Astrocyte (in vitro differentiated cells and primary cell): Measurements from ENCODE around the gene LPCAT4. TPM values are rescaled to one million over a fixed set of nuclear protein-coding genes. Genes with fewer than 3 reads are reported as not detected.
A peak's percentile ranks its signal among the peaks of the same experiment; 100 is the strongest.

ENCODE experiments used
- DNase-seq: peaks from one replicate; pipeline ENCODE4 v3.0.0-alpha.2; 2010; ENCODE audit warnings: low read depth
- FAIRE-seq: peaks from 2 replicates; lab custom pipeline; 2011; peaks lifted over from hg19 to GRCh38; lab: Jason Lieb, UNC
- H2AFZ ChIP-seq: 2 replicates; pipeline ENCODE4 v1.6.0; 2012; ENCODE audit warnings: low read depth, low read length, inconsistent platforms
- H3K27ac ChIP-seq: 2 replicates; pipeline ENCODE4 v1.5.1; 2011; ENCODE audit warnings: low read depth, low read length, inconsistent platforms
- H3K27me3 ChIP-seq: 2 replicates; pipeline ENCODE4 v1.6.0; 2011; ENCODE audit warnings: low read length, inconsistent platforms; ENCODE audit not compliant: insufficient read depth
- H3K36me3 ChIP-seq: 2 replicates; pipeline ENCODE4 v1.5.1; 2011; ENCODE audit warnings: low read length, inconsistent platforms; ENCODE audit not compliant: insufficient read depth
- H3K4me1 ChIP-seq: 2 replicates; pipeline ENCODE4 v1.5.1; 2011; ENCODE audit warnings: low read length, inconsistent platforms; ENCODE audit not compliant: insufficient read depth
- H3K4me2 ChIP-seq: 2 replicates; pipeline ENCODE4 v1.6.0; 2012; ENCODE audit warnings: low read length, inconsistent platforms
- H3K4me3 ChIP-seq: 2 replicates; pipeline ENCODE4 v1.5.1; 2011; ENCODE audit warnings: low read depth, mild to moderate bottlenecking, low read length, inconsistent platforms; ENCODE audit not compliant: insufficient read depth
- H3K79me2 ChIP-seq: 2 replicates; pipeline ENCODE4 v1.6.0; 2012; ENCODE audit warnings: mild to moderate bottlenecking, low read length, inconsistent platforms; ENCODE audit not compliant: insufficient read depth
- H3K9ac ChIP-seq: 2 replicates; pipeline ENCODE4 v1.6.0; 2012; ENCODE audit warnings: mild to moderate bottlenecking, low read length, inconsistent platforms
- H3K9me3 ChIP-seq: 2 replicates; pipeline ENCODE4 v1.5.1; 2012; ENCODE audit warnings: low read depth, mild to moderate bottlenecking, low read length, inconsistent platforms; ENCODE audit not compliant: insufficient read depth
- H4K20me1 ChIP-seq: 2 replicates; pipeline ENCODE4 v1.6.0; 2012; ENCODE audit warnings: low read length, inconsistent platforms; ENCODE audit not compliant: insufficient read depth
- H3K27ac Mint-ChIP-seq: one replicate; pipeline ENCODE4 v1.8.0; 2021; ENCODE audit warnings: mild to moderate bottlenecking, mixed read lengths; ENCODE audit not compliant: unreplicated experiment
- H3K27me3 Mint-ChIP-seq: one replicate; pipeline ENCODE4 v1.8.0; 2021; ENCODE audit warnings: low read depth, mixed read lengths; ENCODE audit not compliant: unreplicated experiment
- H3K36me3 Mint-ChIP-seq: one replicate; pipeline ENCODE4 v1.8.0; 2021; ENCODE audit warnings: low read depth, mixed read lengths; ENCODE audit not compliant: unreplicated experiment
- H3K4me1 Mint-ChIP-seq: one replicate; pipeline ENCODE4 v1.8.0; 2021; ENCODE audit warnings: low read depth, mixed read lengths; ENCODE audit not compliant: unreplicated experiment
- H3K4me3 Mint-ChIP-seq: one replicate; pipeline ENCODE4 v1.8.0; 2021; ENCODE audit warnings: mild to moderate bottlenecking, moderate library complexity, mixed read lengths; ENCODE audit not compliant: unreplicated experiment
- H3K9me3 Mint-ChIP-seq: one replicate; pipeline ENCODE4 v1.8.0; 2021; ENCODE audit warnings: mild to moderate bottlenecking, mixed read lengths; ENCODE audit not compliant: unreplicated experiment
- CTCF ChIP-seq: IDR thresholded peaks from 2 replicates; pipeline ENCODE4 v1.5.1; 2011; ENCODE audit warnings: low read depth, mild to moderate bottlenecking, inconsistent platforms, low read length, moderate library complexity; ENCODE audit not compliant: insufficient read depth
- EZH2 ChIP-seq: IDR thresholded peaks from 2 replicates; pipeline ENCODE4 v1.6.1; 2012; ENCODE audit warnings: mild to moderate bottlenecking, low read length, inconsistent platforms; ENCODE audit not compliant: insufficient read depth
- total RNA-seq: library from RNA; stranded (reverse); gene quantifications from 2 replicates; pipeline ENCODE4 v1.2.1, GENCODE V29; 2021

The LPCAT4 gene
- total RNA-seq, 1 donor from 2014 or later, result 44.4 TPM

GRCh38 chr15:34373951-34374350 lies 7.0 kb upstream of the LPCAT4 start:
- Histone ChIP-seq H3K9me3 (no peaks in the 10 kb centered on the region), H2AFZ (no peak overlapping the region), H3K4me1 (no peaks in the 10 kb centered on the region), H3K36me3 (no peaks in the 10 kb centered on the region), H3K4me3 (no peak overlapping the region), H3K27me3 (no peaks in the 10 kb centered on the region), H3K79me2 (no peaks in the 10 kb centered on the region), H3K9ac (no peak overlapping the region), H3K27ac (no peak overlapping the region), H3K4me2 (no peak overlapping the region), H4K20me1 (no peaks in the 10 kb centered on the region)
- Mint-ChIP-seq H3K27me3 (no peaks in the 10 kb centered on the region), H3K27ac (no peak overlapping the region), H3K36me3 (peaks cover 6% of the 10 kb centered on the region), H3K4me3 (no peak overlapping the region), H3K4me1 (peaks cover 7% of the 10 kb centered on the region), H3K9me3 (peaks cover 5% of the 10 kb centered on the region)
- DNase-seq, result no peak
- no peak for FAIRE-seq
- TF ChIP-seq EZH2, result no peak
- no peak for TF ChIP-seq CTCF

- Mint-ChIP-seq H3K4me3 (no peak overlapping the region), H3K27me3 (no peaks in the 10 kb centered on the region), H3K27ac (peak overlapping the region; percentile 12), H3K4me1 (peaks cover 13% of the 10 kb centered on the region), H3K36me3 (peaks cover 4% of the 10 kb centered on the region), H3K9me3 (peaks cover 5% of the 10 kb centered on the region)
- Histone ChIP-seq H2AFZ (no peak overlapping the region), H3K9ac (no peak overlapping the region), H4K20me1 (peaks cover 7% of the 10 kb centered on the region), H3K4me1 (peaks cover 11% of the 10 kb centered on the region), H3K36me3 (no peaks in the 10 kb centered on the region), H3K27me3 (no peaks in the 10 kb centered on the region), H3K9me3 (no peaks in the 10 kb centered on the region), H3K4me2 (no peak overlapping the region), H3K79me2 (peaks cover 11% of the 10 kb centered on the region), H3K27ac (no peak overlapping the region), H3K4me3 (no peak overlapping the region)
- no peak for TF ChIP-seq CTCF
- TF ChIP-seq EZH2, result no peak
- no peak for DNase-seq
- no peak for FAIRE-seq
Observed at GRCh38 chr15:34370643-34371042, 3.6 kb upstream of the LPCAT4 start.

- Histone ChIP-seq H4K20me1 (peaks cover 12% of the 10 kb centered on the region), H3K4me3 (no peak overlapping the region), H3K9ac (no peak overlapping the region), H3K27me3 (no peaks in the 10 kb centered on the region), H3K4me1 (peaks cover 15% of the 10 kb centered on the region), H2AFZ (no peak overlapping the region), H3K36me3 (no peaks in the 10 kb centered on the region), H3K79me2 (peaks cover 16% of the 10 kb centered on the region), H3K9me3 (no peaks in the 10 kb centered on the region), H3K27ac (no peak overlapping the region), H3K4me2 (no peak overlapping the region)
- Mint-ChIP-seq H3K36me3 (peaks cover 4% of the 10 kb centered on the region), H3K4me3 (no peak overlapping the region), H3K27me3 (no peaks in the 10 kb centered on the region), H3K9me3 (peaks cover 5% of the 10 kb centered on the region), H3K4me1 (peaks cover 17% of the 10 kb centered on the region), H3K27ac (peak overlapping the region; percentile 12)
- TF ChIP-seq EZH2 (no peak), CTCF (no peak)
- no peak for DNase-seq
- no peak for FAIRE-seq
Observed at GRCh38 chr15:34370129-34370528, 3.1 kb upstream of the LPCAT4 start.
